IMR-90 (cell line): ENCODE data around the gene PRKAG1.

ENCODE experiments used
- BHLHE40 ChIP-seq: fragments of 150-350 bp; IDR thresholded peaks from 2 replicates; pipeline ENCODE4 v1.6.1; 2016; ENCODE audit warnings: mild to moderate bottlenecking, low read depth, low read length
- CEBPB ChIP-seq: IDR thresholded peaks from 2 replicates; pipeline ENCODE4 v1.6.1; 2012; ENCODE audit warnings: low read depth, low read length, improper control_type of control experiment
- FOS ChIP-seq: fragments of 150-350 bp; IDR thresholded peaks from 2 replicates; pipeline ENCODE4 v1.6.1; 2016; ENCODE audit warnings: low read depth, low read length
- MXI1 ChIP-seq: IDR thresholded peaks from 2 replicates; pipeline ENCODE4 v1.6.1; 2012; ENCODE audit warnings: low read depth, mild to moderate bottlenecking, low read length, moderate library complexity, borderline replicate concordance
- NFE2L2 ChIP-seq: fragments of 150-350 bp; IDR thresholded peaks from 2 replicates; pipeline ENCODE4 v1.6.1; 2016; ENCODE audit warnings: low read depth, mild to moderate bottlenecking, low read length
- POLR2A ChIP-seq: IDR thresholded peaks from 2 replicates; pipeline ENCODE4 v1.6.1; 2012; ENCODE audit warnings: mild to moderate bottlenecking, low read depth, low read length
- RAD21 ChIP-seq: IDR thresholded peaks from 2 replicates; pipeline ENCODE4 v1.6.1; 2012; ENCODE audit warnings: low read length, improper control_type of control experiment
- RCOR1 ChIP-seq: IDR thresholded peaks from 2 replicates; pipeline ENCODE4 v1.6.1; 2012; ENCODE audit warnings: mild to moderate bottlenecking, low read length, improper control_type of control experiment; ENCODE audit not compliant: insufficient replicate concordance
- RFX5 ChIP-seq: IDR thresholded peaks from 2 replicates; pipeline ENCODE4 v1.8.0; 2012; ENCODE audit warnings: low read depth, mild to moderate bottlenecking, low read length, moderate library complexity
- SMC3 ChIP-seq: fragments of 150-350 bp; IDR thresholded peaks from 2 replicates; pipeline ENCODE4 v1.6.1; 2016; ENCODE audit warnings: low read depth, mild to moderate bottlenecking, antibody characterized with exemption, low read length, moderate library complexity
- TF ChIP-seq, protein P1 (sequence below): conservative IDR thresholded peaks from 2 replicates; pipeline ENCODE4 v1.5.1; 2012; ENCODE audit warnings: mild to moderate bottlenecking, low read depth, low read length, improper control_type of control experiment
- TF ChIP-seq, protein P2 (sequence below): fragments of 150-350 bp; IDR thresholded peaks from 2 replicates; pipeline ENCODE4 v1.6.1; 2016; ENCODE audit warnings: low read depth, mild to moderate bottlenecking, low read length, moderate library complexity, borderline replicate concordance
- TF ChIP-seq, protein P3 (sequence below): fragments of 150-350 bp; IDR thresholded peaks from 2 replicates; pipeline ENCODE4 v1.6.1; 2017; ENCODE audit warnings: mild to moderate bottlenecking, antibody characterized with exemption, low read length, low read depth

DNA sequence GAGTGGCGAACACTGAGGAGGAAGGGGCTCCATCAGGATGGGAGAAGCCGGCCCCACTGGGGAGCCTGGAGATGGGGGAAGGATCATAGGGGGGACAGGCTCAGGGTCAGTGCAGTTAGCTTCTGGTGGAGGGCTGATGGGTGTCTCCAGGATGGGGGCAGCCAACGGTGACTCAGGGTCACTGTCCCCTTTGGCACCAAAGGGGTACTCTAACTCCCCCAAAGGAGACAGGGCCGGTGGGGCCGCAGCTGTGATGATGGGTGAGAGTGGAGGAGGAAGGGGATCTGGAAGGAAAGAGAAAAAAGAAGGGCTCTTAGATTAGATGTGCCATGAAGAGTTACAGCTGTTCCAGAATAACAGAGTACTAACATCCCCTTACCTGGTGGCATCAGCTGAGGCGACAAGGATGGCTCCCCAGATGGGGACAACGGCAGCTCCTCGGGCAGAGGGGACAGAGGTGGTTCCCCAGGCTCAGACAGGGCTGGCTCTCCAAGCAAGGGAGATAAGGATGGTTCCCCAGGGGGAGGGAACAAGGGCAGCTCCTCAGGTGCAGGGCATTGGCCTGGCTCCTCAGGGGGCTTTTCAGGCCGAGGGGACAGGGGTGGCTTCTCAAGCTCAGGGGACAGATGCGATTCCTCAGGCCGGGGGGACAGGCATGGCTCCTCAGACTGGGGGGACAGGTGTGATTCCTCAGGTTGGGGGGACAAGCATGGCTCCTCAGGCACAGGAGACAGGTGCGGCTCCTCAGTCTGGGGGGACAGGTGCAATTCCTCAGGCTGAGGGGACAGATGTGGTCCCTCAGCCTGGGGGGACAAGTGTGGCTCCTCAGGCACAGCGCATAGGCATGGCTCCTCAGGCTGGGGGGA, 32.2 kb upstream of the PRKAG1 start:
- TF ChIP-seq, protein P1, sequence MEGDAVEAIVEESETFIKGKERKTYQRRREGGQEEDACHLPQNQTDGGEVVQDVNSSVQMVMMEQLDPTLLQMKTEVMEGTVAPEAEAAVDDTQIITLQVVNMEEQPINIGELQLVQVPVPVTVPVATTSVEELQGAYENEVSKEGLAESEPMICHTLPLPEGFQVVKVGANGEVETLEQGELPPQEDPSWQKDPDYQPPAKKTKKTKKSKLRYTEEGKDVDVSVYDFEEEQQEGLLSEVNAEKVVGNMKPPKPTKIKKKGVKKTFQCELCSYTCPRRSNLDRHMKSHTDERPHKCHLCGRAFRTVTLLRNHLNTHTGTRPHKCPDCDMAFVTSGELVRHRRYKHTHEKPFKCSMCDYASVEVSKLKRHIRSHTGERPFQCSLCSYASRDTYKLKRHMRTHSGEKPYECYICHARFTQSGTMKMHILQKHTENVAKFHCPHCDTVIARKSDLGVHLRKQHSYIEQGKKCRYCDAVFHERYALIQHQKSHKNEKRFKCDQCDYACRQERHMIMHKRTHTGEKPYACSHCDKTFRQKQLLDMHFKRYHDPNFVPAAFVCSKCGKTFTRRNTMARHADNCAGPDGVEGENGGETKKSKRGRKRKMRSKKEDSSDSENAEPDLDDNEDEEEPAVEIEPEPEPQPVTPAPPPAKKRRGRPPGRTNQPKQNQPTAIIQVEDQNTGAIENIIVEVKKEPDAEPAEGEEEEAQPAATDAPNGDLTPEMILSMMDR: no peak
- TF ChIP-seq MXI1 (no peak), POLR2A (no peak), RAD21 (no peak), SMC3 (no peak), BHLHE40 (no peak), CEBPB (no peak), NFE2L2 (no peak), RFX5 (no peak), FOS (no peak), RCOR1 (no peak)
- TF ChIP-seq, protein P2, sequence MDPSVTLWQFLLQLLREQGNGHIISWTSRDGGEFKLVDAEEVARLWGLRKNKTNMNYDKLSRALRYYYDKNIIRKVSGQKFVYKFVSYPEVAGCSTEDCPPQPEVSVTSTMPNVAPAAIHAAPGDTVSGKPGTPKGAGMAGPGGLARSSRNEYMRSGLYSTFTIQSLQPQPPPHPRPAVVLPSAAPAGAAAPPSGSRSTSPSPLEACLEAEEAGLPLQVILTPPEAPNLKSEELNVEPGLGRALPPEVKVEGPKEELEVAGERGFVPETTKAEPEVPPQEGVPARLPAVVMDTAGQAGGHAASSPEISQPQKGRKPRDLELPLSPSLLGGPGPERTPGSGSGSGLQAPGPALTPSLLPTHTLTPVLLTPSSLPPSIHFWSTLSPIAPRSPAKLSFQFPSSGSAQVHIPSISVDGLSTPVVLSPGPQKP: no peak
- TF ChIP-seq, protein P3, sequence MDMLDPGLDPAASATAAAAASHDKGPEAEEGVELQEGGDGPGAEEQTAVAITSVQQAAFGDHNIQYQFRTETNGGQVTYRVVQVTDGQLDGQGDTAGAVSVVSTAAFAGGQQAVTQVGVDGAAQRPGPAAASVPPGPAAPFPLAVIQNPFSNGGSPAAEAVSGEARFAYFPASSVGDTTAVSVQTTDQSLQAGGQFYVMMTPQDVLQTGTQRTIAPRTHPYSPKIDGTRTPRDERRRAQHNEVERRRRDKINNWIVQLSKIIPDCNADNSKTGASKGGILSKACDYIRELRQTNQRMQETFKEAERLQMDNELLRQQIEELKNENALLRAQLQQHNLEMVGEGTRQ: no peak
